ENCODE results near the gene SLC9A8. TPM values are rescaled to one million over a fixed set of nuclear protein-coding genes. Genes with fewer than 3 reads are reported as not detected.
A peak's percentile ranks its signal among the peaks of the same experiment; 100 is the strongest.

SLC9A8 gene
- total and polyA plus RNA-seq, 9 of the 15 experiments (the other 6 are each of a cell fraction or from before 2014, with no cell fraction given), result 0.56 to 9.7 (median 5.0) TPM

DNA sequence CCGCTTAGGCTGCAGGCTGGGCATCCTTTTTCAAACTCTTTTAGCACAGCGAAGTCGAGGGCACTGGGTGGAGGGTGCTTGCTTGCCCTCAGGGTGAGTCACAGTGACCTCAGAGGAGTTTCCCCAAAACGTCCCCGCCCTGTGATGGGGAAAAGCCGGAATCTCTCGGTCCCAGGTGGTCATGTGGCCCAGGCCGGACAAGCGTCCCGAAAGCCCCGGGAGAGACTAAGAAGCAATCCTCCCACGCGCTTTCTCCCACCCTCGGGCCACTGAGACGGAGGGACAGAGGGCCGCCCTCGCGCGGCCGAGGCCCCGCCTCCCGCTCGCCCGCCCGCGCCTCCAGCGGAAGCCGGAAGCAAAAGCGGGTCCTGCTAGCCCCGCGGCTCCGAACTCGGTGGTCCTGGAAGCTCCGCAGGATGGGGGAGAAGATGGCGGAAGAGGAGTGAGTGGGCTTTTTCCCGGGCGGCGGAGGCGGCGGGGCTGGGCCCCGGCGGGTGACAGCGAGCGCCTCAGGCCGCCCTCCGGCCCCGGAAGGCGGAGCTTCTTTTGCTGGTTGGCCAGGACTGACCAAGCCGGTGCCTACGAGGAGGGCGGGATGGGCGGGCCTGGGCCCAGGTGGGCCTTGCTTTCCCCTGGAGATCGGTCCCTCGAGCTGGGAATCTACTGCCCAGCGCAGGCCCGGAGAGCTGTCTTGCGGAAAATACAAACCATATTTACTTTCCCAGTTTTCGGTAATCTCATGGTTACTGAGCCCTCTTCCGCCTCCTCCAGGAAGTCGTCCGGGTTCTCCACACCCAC is at the start of gene SLC9A8 (continued):
- TF ChIP-seq, protein P1, sequence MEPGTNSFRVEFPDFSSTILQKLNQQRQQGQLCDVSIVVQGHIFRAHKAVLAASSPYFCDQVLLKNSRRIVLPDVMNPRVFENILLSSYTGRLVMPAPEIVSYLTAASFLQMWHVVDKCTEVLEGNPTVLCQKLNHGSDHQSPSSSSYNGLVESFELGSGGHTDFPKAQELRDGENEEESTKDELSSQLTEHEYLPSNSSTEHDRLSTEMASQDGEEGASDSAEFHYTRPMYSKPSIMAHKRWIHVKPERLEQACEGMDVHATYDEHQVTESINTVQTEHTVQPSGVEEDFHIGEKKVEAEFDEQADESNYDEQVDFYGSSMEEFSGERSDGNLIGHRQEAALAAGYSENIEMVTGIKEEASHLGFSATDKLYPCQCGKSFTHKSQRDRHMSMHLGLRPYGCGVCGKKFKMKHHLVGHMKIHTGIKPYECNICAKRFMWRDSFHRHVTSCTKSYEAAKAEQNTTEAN (CRISPR knock-in tag; IDR thresholded peaks at IDR 0.05), result no peak
- TF ChIP-seq CTCFL (IDR thresholded peaks at IDR 0.05; ENCODE audit: borderline replicate concordance, insufficient read depth, low read depth, low read length, poor library complexity, severe bottlenecking) (no peak), ZBTB9 (CRISPR knock-in tag; IDR thresholded peaks at IDR 0.05) (no peak), WHSC1 (IDR thresholded peaks at IDR 0.05; ENCODE audit: low read length) (no peak), HBP1 (CRISPR knock-in tag; IDR thresholded peaks at IDR 0.05) (no peak), ZNF639 (CRISPR knock-in tag; conservative IDR thresholded peaks at IDR 0.05 in 1 of 2, IDR thresholded peaks at IDR 0.05 in 1 of 2) (peak in 1 of 2 experiments; percentile 68; a peak in 2 of 4 replicates), SRSF3 (IDR thresholded peaks at IDR 0.05; ENCODE audit: insufficient read depth, low read length) (no peak), RAD51 (IDR thresholded peaks at IDR 0.05; ENCODE audit: borderline replicate concordance, low read depth) (peak; percentile 82), ARID1B (IDR thresholded peaks at IDR 0.05) (peak; percentile 77), ELF2 (CRISPR knock-in tag; IDR thresholded peaks at IDR 0.05) (peak; percentile 93), ZNF398 (CRISPR knock-in tag; IDR thresholded peaks at IDR 0.05) (no peak), CHD2 (IDR thresholded peaks at IDR 0.05; ENCODE audit: low read depth, low read length) (no peak)
- TF ChIP-seq, protein P2, sequence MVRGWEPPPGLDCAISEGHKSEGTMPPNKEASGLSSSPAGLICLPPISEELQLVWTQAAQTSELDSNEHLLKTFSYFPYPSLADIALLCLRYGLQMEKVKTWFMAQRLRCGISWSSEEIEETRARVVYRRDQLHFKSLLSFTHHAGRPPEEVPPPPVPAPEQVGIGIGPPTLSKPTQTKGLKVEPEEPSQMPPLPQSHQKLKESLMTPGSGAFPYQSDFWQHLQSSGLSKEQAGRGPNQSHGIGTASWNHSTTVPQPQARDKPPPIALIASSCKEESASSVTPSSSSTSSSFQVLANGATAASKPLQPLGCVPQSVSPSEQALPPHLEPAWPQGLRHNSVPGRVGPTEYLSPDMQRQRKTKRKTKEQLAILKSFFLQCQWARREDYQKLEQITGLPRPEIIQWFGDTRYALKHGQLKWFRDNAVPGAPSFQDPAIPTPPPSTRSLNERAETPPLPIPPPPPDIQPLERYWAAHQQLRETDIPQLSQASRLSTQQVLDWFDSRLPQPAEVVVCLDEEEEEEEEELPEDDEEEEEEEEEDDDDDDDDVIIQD (CRISPR knock-in tag; IDR thresholded peaks at IDR 0.05), result no peak

Measured in K562 (cell line).